Measurements from ENCODE around the gene ANKRD39.

ANKRD39 gene

GRCh38 chr2:96839875-96840850 is 17.7 kb downstream of the ANKRD39 start:
- DNase-seq = no peak
- intact Hi-C loops (cut with DNase I) = no loop called here

- intact Hi-C loops (cut with DNase I) = no loop called here
- no peak for DNase-seq
Measured at GRCh38 chr2:96839293-96839874, 18.4 kb downstream of the ANKRD39 start.

DNA sequence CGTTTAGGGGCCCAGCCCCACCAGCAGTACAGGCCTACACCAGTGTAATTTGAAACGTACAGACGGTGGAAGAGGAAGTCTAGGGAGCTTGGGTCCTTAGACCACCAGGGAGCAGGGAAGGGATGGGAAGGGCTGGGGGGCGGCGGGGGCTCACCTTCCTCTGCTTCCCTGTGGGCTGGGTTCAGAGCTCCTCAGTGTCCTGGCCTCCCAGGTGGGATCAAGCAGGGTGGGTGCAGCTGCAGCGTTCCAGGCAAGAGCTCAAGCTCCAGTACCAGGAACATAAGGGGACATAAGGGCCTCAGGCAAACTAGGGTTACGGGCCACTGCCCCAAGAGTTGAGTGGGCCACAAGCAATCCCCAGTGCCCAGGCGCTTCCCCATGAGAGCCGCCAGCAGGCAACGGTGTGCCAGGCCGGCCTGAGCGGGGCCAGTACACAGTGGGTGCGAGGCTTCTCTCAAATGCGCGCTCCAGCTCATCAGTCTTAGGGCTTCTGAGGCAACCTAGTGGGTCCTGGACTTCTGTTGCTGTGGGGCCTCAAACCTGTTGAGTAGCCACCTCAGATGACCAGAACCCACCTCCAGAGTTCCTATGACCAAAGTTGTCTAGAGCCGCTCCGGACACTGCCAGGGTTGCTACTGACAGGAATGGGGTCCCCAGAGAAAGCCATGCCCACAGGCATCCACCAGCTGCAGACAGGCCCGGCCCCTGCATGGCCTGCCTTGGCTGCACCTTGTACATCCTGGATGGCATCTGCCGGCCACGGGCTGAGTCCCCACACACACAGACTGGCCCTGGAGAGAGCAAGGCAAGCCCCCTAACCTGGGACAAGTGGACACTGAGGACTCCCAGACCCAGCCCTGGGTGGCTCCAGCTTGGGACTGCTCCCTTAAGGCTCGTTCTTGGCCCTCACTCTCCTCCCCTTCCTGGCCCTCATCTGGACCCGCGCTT is 19.2 kb downstream of the ANKRD39 start:
- intact Hi-C loops (cut with DNase I) = no loop called here
- DNase-seq = no peak

DNA sequence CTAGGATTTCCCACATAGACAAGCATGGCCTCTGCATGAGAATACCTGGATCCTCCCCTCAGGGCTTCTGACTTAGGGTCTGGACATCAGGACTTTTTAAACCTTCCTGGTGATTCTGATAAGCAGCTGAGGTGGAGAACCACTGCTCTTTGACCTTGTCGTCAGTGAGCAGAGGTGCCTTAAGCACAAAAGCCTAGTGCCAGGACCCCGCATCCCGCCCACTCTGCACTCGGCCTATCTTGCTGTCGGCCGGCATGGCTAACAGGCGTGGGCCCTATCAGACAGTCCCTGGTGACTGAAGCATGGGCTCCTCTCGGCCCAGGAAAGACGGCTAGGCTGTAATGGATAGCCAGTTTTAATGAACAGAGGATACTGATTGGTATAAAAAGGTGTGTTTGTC is 20.2 kb downstream of the ANKRD39 start:
- no peak for DNase-seq
- intact Hi-C loops (cut with DNase I) = no loop called here

DNA sequence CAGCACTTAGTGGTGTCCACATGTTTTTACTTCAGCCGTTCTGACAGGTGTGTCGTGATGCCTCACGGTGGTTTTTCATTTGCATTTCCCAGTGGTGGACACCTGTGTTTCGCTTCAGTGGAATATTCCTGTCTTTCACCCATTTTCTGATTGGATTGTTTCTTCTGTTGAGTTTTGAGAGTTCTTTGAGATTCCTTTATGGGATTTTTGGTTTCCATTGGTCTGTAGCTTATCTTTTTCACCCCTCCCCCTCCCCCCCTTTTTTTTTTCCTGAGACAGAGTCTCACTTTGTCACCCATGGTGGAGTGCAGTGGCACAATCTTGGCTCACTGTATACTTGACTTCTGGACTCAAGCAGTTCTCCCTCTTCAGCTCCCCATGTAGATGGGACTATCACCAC is 22.0 kb downstream of the ANKRD39 start:
- intact Hi-C loops (cut with DNase I) = no loop called here
- DNase-seq = no peak

DNA sequence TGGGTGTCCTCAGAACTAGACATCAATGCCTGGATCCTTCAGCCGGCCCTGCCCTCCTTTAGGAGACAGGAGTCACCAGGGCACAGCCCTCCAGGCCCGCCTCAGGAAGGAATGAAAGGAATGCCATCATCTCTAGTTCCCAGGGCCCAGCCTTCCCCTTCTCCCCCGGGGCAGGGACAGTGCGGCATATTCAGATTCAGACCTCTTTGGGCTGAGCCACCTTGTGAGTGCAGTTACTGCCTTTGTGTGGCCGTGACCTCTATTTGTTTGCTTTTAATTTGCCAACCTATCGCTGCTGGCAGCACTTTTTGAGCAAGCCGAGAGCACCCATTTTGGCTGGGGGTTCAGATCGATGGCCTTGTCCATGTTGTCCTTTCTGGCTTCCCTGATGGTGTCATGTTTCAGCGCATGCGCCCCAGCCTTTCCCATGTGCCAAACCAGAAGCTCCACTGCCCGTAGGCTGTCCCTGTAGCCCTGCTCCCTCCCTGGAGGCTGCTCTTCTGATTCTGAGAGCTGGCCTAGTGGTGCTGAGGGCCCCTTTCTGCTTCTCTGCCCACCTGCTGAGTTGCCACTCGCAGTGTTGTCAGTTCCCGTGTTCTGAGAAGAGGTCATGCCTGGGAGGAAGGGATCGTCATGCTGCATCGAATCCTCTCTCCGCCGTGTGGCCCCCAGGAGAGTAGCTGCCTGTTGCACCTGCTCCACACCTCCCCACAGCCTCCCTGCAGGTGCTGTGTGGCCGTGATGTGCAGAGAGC is 24.9 kb downstream of the ANKRD39 start:
- no peak for DNase-seq

DNA sequence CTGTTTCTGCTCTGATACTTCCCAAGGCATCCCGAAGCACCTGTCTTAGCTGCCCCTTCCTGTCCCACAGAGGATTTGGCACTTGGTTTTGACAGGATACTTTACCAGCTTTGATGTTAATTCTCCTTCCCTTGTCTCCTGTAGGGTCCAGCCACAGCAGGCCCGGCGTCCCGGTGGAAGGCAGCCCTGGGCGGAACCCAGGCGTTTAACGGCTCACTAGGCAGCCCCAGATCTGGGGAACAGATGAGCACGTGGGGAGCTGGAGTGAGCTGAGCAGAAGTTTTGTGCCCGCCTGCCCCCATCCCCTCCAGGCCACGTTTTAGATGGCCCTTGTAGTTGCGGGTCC is 25.4 kb downstream of the ANKRD39 start:
- intact Hi-C loops (cut with DNase I) = no loop called here
- no peak for DNase-seq

More for the DNA sequence above, 24.9 kb downstream of the ANKRD39 start:
- intact Hi-C loops (cut with DNase I) = no loop called here

GRCh38 chr2:96831679-96832078 is 26.1 kb downstream of the ANKRD39 start:
- intact Hi-C loops (cut with DNase I) = no loop called here
- DNase-seq = no peak

DNA sequence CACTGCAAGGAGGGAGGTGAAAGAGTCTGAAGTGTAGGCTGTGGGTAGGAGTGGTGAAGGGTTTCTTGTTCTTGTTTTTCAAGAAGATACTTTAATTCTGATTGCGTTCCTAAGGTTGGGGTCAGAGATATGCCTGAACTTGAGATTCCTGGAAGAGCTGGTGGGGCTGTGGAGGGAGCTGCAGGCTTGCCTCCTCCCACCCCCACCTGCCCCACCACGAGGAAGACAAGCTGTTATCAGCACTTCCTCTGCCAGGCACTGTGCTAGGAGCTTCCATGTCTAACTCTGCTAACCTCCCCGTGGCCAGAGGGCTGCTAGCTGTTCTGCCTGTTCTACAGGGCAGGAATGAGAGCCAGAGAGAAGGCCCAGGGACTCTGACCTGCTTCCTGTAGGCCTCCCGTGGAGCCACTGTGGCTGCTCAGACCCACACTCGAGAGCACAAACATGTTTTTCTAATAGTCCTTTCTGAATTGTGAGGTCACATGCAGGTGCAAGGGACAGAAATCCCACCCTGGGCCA is 27.7 kb downstream of the ANKRD39 start:
- intact Hi-C loops (cut with DNase I) = no loop called here
- no peak for DNase-seq

GRCh38 chr2:96828874-96829273 is 28.9 kb downstream of the ANKRD39 start:
- no peak for DNase-seq
- intact Hi-C loops (cut with DNase I) = no loop called here

GRCh38 chr2:96828436-96828835 is 29.4 kb downstream of the ANKRD39 start:
- DNase-seq = no peak
- intact Hi-C loops (cut with DNase I) = no loop called here

DNA sequence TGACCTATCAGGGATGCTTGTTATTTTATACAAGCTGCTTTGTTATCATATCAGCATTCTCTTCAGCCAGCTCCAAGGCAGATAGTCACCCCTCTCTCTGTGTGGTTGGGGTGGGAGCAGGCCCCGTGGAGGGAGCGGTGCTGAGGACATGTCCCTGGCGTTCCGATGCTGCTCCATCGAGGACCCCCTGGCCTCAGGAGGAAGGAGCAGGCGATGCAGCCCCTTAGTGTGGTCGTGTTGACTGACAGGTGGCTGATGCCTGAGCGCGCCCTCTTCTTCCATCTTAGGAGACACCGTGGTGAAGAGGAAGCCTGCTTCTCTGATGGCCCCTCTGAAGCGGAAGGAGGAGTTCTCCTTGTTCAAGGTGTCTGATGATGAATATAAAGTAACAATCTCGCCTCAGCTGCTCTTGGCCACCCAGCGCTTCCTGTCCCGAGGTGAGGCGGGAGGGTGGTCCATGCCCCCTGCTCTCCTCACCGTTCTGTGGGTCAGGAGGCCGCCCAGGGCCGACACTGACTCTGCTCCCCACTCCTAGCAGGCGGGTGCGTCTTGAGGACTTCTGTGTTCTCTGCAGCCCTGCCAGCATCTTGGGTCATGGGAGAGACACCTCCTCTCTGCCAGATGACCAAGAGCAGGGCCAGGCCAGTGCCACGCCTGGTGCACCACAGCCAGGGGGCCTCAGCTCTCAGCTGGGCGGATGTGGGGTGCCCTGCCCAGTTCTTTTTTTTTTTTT is 31.1 kb downstream of the ANKRD39 start:
- intact Hi-C loops (cut with DNase I) = no loop called here
- DNase-seq = no peak

GRCh38 chr2:96825057-96825456 is 32.8 kb downstream of the ANKRD39 start:
- intact Hi-C loops (cut with DNase I) = no loop called here
- DNase-seq = no peak

DNA sequence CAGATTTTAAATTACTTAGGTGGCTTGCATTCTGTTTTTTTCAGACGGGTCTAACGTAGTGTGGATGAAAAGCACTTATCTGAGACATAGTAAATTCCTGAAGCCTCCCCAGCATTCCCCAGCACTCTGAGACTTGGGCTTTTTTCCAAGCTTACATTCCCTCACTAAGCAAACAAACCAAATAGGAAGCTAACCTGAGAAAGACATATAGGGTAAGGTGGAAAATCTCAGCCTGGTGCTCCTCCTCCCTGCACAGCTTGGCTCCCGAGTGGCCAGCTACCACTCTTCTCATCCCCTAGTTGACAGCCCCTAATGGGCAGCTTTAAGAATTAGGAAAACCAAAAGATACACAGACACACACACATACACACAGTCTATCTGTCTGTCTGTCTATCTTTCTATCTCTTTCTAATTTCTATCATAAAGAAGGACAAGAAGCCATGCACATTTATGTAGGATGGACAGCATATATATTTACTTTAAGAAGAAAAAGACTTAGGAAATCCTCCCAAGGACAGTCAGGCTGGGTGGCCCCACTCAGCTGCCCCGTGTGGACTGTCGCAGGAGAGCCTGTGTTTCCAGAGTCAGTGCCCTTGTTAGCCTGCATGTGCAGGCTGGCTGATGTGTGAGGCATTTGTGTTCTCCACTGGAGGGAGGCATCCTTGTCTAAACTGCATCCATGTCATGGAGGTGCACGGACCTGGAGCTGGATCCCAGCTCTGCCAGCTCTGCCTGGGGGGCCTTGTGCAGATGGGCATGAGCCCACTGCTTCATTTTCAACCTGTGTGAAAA is 33.5 kb downstream of the ANKRD39 start:
- intact Hi-C loops (cut with DNase I) = no loop called here
- DNase-seq = no peak

- DNase-seq = no peak
- intact Hi-C loops (cut with DNase I) = no loop called here
Measured at GRCh38 chr2:96823198-96823597, 34.6 kb downstream of the ANKRD39 start.

DNA sequence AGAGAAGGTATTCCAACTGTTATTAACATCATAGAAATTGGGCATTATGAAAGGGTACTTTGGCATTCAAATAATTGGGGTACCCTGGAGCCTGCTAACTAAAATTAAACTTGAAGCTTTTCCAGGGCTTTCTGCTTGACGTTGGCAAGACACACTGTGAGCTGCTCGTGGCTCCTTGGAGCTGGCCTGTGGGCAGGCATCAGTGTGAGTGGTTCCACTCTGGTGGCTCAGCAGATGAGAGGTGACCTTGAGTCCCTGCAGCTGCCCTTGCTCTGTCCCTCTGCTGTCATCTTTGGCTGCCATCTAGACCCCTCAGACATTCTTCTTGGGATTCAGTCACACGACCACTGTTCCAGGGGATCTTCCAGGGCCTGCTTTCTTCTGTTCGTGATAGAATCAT is 35.0 kb downstream of the ANKRD39 start:
- no peak for DNase-seq
- intact Hi-C loops (cut with DNase I) = no loop called here

DNA sequence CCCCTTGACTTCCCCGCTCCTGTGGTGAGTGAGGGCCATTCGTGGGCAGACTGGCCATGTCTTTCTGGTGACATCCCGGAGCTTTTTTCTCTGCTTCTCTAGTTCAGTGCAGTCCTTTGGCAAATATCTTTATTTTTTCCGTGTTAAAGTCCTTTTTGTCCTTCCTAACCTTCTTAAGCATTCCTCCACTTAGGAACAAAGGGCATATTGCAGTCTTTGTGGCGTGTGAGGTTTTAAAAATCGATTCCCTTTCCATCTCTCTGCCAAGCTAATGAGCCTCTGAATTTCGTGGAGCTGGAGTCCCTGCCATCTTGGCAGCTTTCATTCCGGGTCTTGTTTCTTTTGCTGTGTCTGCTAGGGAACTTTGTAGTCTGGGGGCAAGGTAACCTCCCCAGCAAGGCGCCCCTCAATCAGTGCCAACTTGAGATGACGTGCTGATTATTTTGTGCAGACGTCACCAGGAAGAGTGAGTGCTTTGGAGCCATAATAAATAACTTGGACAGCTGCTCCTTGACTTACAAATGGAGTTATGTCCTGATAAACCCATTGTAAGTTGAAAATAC is 36.6 kb downstream of the ANKRD39 start:
- intact Hi-C loops (cut with DNase I) = no loop called here
- DNase-seq = no peak

Data from head of caudate nucleus (tissue), 42 donors.